GM19023 (cell line): ENCODE measurements around the gene RRP1.
"Not testable (repeated sequence)": the region's sequence is repeated elsewhere in the genome, so short reads cannot be mapped to it uniquely, and the experiment has no call there.

Source experiments
- ATAC-seq: cut with Tn5 transposase; IDR thresholded peaks from one replicate; pipeline ENCODE4 v1.9.1; 2021; ENCODE audit warnings: mild to moderate bottlenecking, moderate library complexity; ENCODE audit not compliant: unreplicated experiment

Gene RRP1

GRCh38 chr21:43835050-43835449 lies 45.7 kb downstream of the RRP1 start:
- no peak for ATAC-seq

GRCh38 chr21:43835861-43836260 lies 46.5 kb downstream of the RRP1 start:
- no peak for ATAC-seq

GRCh38 chr21:43836616-43837015 lies 47.2 kb downstream of the RRP1 start:
- no peak for ATAC-seq

GRCh38 chr21:43840259-43840658 lies 50.9 kb downstream of the RRP1 start:
- ATAC-seq = no peak

- no peak for ATAC-seq
Observed at GRCh38 chr21:43842742-43843141, 53.4 kb downstream of the RRP1 start.

- ATAC-seq = not testable (repeated sequence)
Observed at GRCh38 chr21:43844906-43845305, 55.5 kb downstream of the RRP1 start.

- no peak for ATAC-seq
Observed at GRCh38 chr21:43845386-43845785, 56.0 kb downstream of the RRP1 start.

GRCh38 chr21:43846430-43846829 lies 57.1 kb downstream of the RRP1 start:
- ATAC-seq = no peak

GRCh38 chr21:43847301-43847700 lies 57.9 kb downstream of the RRP1 start:
- ATAC-seq = no peak

GRCh38 chr21:43848771-43849170 lies 59.4 kb downstream of the RRP1 start:
- no peak for ATAC-seq

- no peak for ATAC-seq
Observed at GRCh38 chr21:43849532-43850299, 60.3 kb downstream of the RRP1 start.

- ATAC-seq = no peak
Observed at GRCh38 chr21:43850728-43851295, 61.4 kb downstream of the RRP1 start.

- no peak for ATAC-seq
Observed at GRCh38 chr21:43851593-43851992, 62.2 kb downstream of the RRP1 start.

GRCh38 chr21:43853851-43854772 lies 64.7 kb downstream of the RRP1 start:
- ATAC-seq = no peak
